ENCODE data around the gene TMEM119.

GRCh38 chr12:108642899-108643654 lies 45.2 kb upstream of the TMEM119 start:
- no peak for TF ChIP-seq CTCF (IDR thresholded peaks at IDR 0.05)
- TF ChIP-seq POLR2A (IDR thresholded peaks at IDR 0.05): no peak
- no peak for TF ChIP-seq POLR2AphosphoS5 (IDR thresholded peaks at IDR 0.05)
- no peak for TF ChIP-seq EP300 (IDR thresholded peaks at IDR 0.05)
